ENCODE data around the gene PANK2. TPM values are rescaled to one million over a fixed set of nuclear protein-coding genes. Genes with fewer than 3 reads are reported as not detected.
"Not testable (repeated sequence)": the region's sequence is repeated elsewhere in the genome, so short reads cannot be mapped to it uniquely, and the experiment has no call there.

The PANK2 gene
- total RNA-seq, 1 donor from 2014 or later: 32.5 TPM

DNA sequence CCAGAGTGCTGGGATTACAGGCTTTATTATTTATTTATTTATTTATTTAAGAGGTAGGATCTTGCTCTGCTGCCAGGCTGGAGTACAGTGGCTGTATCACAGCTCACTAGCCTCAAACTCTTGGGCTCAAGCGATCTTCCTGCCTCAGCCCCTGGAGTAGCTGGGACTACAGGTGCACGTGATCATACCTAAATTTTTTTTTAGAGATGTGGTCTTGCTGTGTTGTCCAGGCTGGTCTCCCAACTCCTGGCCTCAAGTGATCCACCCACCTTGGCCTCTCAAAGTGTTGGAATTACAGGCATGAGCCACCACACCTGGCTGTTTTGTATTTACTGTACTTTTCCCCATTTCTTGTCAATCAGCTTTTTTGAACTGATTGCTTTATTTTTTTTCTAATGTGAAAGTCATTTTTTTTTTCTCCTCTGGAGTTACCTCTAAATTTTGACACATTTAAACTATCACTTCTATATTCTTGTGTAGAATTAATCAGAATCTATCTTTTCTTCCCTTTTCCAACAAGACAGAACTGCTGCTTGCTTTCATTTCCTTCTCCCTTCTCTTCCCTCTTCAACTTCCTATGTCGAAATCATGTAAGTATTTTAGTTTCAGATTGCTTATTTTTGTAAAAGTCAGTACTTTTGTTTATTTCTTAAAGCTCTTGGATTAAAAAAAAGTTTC lies 12.0 kb downstream of the PANK2 start:
- DNase-seq (ENCODE audit: low spot score): no peak

DNA sequence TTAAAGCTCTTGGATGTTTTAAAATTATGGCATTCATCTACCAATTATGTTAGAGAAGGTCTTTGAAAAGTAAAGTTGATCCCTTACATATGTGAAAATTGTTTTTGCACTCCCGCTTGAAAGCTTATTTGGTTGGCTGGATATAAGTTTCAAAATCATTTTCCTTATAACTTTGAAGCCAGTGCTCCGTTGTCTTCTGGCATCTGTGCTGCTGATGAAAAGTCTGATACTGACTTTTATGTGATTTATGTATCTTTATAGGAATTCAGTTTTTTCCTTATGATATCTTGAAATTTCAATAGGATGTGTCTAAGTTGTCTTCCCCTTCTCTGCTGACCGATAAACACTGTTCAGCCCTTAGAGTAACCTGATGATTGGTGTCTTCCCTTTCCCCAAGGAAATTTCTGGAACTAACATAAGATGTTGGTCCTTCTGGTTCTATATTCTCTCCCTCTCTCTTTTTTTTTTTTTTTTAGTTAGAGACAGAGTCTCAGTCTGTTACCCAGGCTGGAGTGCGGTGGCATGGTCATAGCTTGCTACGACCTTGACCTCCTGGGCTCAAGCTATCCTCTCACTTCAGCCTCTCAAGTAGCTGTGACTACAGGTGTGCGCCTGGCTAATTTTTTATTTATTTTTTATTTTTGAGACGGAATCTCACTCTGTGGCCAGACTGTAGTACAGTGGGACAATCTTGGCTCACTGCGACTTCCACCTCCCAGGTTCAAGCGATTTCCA lies 12.7 kb downstream of the PANK2 start:
- no peak for DNase-seq (ENCODE audit: low spot score)

DNA sequence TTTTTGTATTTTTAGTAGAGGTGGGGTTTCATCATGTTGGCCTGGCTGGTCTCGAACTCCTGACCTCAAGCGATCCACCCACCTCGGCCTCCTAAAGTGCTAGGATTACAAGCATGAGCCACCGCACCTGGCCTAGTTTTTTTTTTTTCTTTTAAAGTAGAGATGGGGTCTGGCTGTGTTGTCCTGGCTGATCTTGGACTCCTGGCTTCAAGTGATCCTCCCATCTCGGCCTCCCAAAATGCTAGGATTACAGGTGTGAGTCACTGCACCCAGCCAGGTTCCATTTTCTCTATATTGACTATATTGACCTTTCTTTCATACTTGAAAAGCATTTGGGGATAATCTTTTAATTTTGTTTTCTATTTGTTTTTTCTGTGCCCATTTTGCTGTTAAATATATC lies 13.3 kb downstream of the PANK2 start:
- DNase-seq (ENCODE audit: low spot score): no peak

DNA sequence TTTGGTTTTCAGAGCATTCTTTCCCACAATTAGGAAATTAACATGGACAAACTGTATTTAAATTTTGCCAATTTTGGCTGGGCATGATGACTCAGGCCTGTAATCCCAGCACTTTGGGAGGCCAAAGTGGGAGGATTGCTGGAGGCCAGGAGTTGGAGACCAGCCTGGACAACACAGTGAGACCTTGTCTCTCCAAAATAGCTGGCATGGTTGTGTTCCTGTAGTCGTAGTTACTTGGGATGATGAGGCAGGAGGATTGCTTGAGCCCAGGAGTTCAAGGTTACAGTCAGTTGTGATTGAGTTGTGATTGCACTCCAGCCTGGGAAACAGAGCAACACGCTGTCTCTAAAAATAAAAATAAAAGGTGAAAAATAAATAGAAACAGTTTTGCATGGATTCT lies 15.0 kb downstream of the PANK2 start:
- no peak for DNase-seq (ENCODE audit: low spot score)

DNA sequence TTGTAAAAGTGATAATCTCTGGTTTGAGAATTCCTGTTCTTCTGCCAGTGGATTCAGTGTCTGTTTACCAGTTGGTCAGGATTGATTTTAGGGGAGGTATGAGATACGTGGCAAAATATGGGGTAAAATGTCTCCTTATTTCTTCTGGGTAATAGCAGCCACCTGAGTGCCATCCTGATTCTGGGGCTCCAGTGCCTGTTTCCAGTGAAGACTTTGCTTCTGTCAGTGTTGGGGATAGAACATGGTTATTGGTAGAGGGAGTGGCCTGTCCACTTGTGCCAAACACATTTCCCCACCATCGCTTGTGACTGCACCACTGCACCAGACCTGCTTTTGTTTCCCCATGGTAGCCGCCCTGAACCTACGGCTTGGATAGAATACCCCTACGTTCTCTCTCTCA lies 15.7 kb downstream of the PANK2 start:
- no peak for DNase-seq (ENCODE audit: low spot score)

DNA sequence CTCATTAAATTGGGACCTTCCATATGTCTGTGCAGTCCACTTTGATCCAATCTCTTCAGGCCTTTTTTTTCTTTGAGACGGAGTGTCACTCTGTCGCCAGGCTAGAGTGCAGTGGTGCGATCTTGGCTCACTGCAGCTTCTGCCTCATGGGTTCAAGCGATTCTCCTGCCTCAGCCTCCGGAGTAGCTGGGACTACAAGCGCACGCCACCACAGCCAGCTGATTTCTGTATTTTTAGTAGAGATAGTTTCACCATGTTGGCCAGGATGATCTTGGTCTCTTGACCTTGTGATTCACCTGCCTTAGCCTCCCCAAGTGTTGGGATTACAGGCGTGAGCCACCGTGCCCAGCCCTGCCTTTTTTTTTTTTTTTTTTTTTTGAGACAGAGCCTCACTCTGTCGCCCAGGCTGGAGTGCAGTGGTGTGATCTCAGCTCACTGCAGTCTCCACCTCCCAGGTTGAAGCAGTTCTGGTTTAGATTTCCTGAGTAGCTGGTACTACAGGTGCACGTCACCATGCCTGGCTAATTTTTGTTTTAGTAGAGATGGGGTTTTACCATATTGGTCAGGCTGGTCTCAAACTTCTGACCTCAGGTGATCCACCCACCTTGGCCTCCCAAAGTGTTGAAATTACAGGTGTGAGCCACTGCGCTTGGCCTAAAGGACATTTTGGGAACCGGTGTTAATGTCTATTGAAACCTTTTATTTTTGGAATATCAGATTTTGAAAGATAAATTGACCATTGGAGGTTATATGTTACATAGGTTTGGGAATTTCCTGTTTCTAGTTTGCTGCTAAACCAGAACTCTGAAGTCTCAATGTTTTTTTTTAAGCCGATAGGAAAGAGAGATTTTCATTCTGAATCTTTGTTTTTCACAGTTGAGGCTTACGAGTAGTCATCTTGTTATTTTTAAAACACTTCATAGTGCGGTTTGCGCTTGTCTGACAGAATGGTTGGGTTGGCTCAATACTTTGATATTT lies 17.8 kb downstream of the PANK2 start:
- DNase-seq (ENCODE audit: low spot score): not testable (repeated sequence)

DNA sequence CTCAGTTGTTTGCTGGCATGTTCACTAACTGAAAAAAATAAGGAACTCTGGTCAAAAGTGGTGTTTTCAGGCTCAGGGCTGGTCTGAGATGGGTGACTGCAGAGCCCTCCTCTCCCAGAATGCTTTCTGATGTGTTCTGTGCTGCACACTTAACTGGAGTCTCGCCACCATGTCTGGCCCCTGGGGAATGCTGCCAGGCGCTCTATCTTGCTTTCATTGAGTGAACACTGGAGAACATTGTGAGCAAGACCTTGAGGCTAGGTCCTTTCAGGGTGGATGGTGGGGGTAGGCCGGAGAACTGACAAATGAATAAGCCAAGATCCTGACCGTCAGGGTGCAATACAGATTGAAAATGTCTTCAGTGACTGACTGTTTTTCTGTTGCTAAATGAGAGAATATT lies 19.5 kb downstream of the PANK2 start:
- DNase-seq (ENCODE audit: low spot score): no peak

DNA sequence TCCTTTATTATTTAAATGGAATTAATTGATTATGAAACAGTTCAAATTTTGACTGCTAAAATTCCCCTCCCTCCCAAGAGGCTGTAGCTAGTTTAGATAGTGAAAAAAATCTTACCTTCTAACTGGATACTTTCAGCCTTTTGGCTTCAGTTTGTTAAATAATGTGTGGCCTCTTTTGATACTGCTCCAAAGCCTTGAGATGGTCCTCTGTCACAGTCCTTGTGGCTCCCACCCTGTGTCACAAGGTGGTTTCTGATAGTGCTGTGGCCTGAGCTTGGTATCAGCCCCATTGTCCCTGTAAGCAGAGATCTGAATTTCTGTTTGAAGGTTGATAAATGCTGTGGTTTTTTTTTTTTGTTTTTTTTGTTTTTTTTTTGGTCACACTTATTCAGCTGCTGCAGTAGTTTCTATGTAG lies 20.8 kb downstream of the PANK2 start:
- no peak for DNase-seq (ENCODE audit: low spot score)

DNA sequence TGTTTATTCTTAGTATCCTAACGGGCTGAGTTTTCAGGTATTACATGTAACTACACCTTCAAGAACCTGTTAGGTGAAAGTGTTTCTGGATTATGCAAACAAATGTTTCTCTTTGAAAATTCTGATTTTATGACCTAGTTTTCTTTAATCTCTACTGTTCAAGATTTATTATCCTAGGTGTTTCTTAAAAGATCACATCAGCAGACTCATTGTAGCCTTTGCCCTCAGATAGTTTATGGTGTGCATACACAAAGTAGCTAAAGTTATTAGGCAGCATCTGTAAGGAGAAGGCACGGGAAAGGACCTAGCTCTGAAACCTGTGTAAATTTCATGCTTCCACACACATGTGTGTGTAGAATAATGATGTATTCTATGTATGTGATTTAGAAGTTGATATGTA lies 21.7 kb downstream of the PANK2 start:
- DNase-seq (ENCODE audit: low spot score): no peak

DNA sequence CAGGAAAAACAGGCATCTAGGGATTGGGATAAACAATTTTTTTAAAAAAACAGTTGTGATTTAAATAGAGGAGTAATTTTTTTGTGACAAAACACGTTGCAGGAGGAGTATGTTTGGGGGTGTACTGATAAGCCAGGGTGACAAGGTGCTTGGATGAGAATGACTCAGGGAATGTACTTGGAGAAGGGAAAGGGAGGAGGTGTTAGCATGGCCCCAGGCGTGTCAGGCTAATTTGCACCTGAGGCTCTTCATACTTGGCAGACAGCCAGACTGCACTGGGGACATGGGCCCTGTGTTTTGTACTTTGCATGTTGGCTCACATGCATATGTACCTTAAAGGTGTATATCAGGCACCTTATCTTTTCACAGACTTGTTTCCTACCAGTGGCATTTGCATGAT lies 22.8 kb downstream of the PANK2 start:
- no peak for DNase-seq (ENCODE audit: low spot score)

DNA sequence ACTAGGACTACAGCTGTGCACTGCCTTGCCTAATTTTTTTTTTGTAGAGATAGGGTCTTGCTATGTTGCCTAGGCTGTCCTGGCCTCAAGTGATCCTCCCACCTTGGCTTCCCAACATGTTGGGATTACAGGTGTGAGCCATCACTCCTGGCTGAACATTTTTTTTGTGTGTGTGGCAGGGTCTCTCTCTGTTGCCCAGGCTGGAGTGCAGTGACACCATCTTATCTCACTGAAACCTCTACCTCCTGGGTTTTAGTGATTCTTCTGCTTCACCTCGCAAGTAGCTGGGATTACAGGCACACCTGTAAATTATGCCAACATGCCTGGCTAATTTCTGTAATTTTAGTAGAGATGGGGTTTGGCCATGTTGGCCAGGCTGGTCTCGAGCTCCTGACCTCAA lies 25.3 kb downstream of the PANK2 start:
- DNase-seq (ENCODE audit: low spot score): no peak

DNA sequence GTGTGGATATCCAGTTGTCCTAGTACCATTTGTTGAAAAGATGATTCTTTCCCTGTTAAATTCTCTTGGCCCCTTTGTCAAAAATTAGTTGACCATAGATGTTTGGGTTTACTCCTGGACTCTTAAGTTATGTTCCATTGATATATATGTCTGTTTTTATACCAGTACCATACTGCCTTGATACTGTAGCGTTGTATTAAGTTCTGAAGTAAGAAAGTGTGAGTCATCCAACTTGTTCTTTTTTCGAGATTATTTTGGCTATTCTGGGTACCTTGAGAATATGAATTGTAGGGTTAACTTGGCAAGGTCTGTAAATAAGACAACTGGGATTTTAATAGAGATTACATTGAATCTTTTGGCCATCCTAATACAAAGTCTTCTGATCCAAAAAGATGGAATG lies 26.5 kb downstream of the PANK2 start:
- DNase-seq (ENCODE audit: low spot score): no peak

DNA sequence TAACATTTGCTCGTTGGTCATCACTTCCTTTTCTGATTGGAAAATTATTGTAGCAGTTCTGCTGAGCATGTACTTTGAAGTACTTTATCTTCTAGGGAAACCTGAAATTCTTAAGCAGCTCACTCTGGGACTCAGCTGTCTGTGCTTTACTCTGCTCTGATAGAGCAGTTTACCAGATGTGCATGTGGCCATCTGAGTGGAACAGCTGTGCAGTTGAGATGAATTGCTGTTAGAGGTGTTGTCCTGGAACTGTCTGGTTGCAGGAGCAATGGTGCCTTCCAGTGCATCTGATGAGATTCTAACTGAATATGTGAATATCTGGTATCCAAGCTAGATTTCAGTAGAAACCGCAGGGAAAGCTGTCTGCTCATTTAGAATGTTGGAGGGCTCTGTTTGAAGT lies 27.2 kb downstream of the PANK2 start:
- DNase-seq (ENCODE audit: low spot score): no peak

DNA sequence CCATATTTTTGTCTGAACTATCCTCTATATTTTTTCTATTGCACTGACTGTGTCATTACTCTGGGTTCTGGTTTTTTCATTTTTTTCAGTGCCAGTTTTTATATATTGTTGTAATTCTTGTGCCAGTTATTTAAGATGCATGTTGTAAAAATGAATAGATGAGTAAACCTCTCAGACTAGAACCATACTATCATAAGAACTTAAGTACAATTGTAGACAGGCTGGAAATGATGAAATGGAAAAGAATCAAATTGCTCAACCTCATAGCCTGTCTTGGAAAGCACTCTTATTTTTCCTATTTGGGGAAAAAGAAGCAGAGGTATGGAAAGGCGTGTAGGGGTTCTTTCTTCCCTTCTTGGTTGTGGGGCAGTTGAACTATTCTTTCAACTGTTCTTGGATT lies 30.2 kb downstream of the PANK2 start:
- no peak for DNase-seq (ENCODE audit: low spot score)

DNA sequence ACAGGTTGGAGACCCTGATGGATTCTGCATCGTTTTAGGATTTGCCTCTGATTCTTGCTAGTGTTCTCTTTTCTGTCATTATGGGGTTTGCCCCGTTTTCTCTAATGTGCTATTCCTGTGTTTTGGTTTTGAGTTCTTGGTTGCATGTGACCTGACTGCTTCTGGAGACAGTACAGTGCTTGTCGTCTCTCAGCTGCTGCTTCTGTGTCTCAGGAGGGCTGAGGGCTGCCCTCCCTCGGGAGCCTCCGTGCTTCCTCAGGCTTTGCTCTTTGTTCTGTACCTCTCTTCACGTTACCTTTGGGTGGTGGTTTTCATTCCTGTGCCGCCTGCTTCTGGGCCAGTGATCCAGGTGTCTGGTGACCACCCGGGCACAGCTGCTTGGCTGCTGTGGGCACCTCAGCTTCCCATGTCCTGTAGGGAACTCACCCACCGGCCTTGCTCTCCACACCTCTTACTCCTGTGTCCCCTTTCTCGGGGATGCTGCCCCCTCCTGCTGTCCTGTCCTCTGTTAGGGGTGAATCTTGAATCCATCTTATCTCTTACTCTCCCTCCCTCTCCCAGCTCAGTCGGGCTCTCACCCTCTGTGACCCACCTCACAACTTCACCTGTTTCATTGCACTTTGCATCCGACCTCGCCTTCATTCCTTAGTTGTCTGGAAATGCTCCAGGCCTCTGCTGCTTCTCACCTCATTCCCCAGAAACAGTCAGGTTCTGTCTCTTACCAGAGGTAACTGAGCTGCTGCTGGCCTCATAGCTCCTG lies 33.2 kb downstream of the PANK2 start:
- no peak for DNase-seq (ENCODE audit: low spot score)

DNA sequence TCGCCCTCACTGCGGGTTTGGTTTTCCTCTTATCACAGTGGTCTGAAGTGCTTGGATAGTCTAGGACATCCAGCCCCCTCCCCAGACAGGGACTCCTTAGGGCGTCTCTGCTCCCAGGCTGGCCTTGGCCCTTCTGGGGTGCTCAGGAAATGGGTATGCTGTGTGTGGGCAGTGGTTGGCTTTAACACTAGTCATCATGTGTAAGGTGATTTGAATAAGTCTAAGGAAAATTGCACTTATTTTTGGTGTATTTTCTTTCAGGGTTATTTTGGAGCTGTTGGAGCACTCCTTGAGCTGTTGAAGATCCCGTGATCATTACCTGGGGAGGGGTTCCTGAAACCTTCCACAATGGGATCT lies 33.8 kb downstream of the PANK2 start:
- DNase-seq (ENCODE audit: low spot score): no peak

DNA sequence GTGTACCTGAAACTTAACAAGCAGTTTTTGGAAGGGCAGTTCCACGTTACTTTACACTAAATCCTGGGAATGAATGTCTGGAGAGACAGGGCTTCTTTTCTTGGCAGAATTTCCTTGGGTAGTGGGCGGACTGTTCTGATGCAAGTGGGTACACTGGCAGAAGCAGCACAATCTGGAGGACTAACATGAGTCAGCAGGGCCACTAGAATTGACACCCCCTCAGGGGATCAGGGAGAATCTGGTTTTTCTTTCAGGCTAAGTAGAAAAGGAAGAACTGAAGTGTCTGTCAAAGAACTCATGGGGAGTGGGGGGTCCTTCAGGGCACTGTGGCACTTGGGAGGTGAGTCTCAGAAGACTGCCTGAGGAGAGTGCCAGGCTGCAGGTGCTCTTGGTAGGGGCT lies 34.6 kb downstream of the PANK2 start:
- DNase-seq (ENCODE audit: low spot score): no peak

DNA sequence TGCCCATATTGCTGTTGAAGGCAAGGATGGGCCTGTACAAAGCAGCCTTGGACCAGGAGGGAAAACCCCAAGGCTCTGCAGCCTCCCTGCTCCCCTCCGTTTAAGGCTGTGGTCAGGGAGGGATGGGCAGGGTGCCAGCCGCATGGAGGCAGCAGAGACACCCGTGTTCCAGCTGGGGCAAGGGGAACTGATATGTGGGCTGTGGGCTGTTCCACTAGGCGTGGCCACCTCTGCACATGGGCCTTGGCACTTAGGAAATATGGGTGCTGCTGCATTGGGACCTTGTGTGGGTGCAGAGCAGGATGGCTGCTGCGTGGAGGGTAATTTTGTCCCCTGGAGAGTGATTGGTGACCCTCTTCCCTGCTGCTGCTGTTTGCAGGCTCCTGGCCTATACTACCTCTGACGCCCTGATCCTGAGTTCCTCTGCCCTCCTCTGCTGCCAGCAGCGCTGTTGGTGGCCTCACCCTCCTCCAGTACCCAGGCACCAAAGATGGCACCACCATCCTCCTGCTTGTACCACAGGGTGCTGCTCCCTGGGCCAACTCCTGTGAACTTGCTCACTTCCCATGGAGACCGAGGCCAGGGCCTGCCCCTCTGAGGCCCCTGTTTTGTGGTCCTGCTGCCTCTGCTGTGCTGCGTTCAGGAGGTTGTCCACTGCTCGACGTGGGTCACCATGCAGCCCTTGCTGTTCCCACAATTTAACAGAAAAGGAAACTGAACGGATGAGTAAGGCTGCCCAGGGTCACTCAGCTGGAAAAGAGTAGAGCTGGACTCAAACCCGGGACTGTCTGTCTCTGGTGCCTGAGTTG lies 35.3 kb downstream of the PANK2 start:
- DNase-seq (ENCODE audit: low spot score): no peak

DNA sequence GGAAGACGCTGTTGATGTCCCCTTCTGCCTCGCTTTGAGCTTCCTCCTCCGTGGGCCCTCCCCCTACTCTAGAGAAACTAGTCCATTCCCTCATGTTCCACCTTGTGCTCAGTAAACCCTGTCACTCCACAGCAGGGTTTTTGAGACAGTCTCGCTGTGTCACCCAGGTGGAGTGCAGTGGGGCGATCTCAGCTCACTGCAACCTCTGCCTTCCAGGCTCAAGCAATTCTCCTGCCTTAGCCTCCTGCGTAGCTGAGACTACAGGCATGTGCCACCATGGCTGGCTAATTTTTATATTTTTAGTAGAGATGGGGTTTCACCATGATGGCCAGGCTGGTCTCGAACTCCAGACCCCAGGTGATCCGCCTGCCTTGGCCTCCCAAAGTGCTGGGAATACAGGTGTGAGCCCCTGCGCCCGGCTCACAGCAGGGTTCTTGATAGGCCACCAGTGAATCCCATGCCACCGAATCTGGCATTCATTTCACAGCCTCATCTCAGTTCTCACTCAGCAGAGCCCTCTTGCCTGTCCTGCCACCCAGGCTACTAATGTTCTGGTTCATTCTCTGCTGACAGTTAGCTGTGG lies 36.0 kb downstream of the PANK2 start:
- no peak for DNase-seq (ENCODE audit: low spot score)

DNA sequence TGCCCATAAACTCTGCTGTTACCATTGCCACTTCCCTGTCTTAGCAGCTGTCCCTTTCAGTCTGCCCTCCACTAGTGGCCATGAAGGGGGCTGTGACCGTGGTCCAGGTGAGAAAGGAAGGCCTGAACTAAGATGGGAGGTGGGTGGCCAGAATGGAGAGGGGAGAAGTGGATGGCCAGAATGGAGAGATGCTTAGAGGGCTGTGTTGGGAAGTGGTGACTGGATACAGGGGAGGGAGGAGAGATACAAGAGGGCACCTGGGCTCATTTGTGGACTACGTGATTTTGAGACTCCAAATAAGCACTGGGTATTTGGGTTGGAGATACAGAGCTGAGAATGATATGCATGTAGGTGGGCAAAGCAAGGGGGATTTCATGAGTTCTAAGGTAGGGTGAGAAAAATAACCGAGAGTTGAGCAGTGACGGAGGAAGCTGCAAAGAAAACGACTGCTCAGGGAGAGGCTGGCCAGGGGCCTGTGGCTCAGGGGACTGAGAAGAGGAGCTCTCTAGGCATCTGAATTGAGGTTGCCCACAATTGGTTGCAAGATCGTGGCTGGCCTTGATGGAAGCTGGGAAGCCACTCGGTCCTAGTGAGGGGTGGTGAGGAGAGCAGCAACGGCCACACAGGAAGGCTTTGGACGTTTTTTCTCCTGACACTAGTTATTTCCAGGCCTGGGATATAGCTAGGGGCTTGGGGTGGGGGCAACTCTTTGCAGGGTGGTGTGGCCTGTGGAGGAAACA lies 36.9 kb downstream of the PANK2 start:
- no peak for DNase-seq (ENCODE audit: low spot score)

Data from mucosa of gallbladder (tissue), 1 donor.